GM21576 (cell line): ENCODE results near the gene CELF2.

Experiments
- ATAC-seq: cut with Tn5 transposase; IDR thresholded peaks from one replicate; pipeline ENCODE4 v1.9.1; 2021; ENCODE audit warnings: mild to moderate bottlenecking, moderate library complexity; ENCODE audit not compliant: unreplicated experiment

CELF2 gene

DNA sequence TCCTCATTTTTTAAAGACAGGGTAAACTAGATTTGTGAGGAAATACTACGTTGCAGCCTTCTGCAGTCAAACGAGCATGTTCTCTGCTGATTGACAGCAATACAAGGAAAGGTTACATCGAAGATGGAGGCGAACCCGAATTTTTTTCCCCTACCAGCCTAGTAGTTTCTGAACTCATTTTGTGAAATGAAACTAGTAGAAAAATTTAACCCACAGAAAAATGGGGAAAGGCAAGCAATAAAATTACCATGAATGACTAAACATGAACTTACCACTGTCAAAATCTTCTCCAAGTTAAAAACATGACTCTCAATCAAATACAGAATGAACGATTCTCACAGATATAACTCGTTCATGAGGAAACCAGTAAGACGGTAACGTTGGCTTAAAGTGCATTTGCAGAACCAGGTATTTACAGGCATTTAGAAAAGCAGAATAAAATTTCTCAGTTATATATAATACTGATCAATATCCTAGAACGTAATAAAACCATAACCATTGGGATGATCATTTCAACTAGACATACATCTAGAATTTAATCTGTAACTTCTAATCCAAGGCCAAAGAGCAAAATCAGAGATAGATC lies 73.9 kb downstream of the CELF2 start:
- ATAC-seq, result no peak

GRCh38 chr10:11093771-11094736 lies 76.4 kb downstream of the CELF2 start:
- ATAC-seq, result no peak

- no peak for ATAC-seq
These were observed 77.7 kb downstream of the CELF2 start for GRCh38 chr10:11095374-11095801.

GRCh38 chr10:11096422-11096821 lies 78.8 kb downstream of the CELF2 start:
- ATAC-seq, result no peak

DNA sequence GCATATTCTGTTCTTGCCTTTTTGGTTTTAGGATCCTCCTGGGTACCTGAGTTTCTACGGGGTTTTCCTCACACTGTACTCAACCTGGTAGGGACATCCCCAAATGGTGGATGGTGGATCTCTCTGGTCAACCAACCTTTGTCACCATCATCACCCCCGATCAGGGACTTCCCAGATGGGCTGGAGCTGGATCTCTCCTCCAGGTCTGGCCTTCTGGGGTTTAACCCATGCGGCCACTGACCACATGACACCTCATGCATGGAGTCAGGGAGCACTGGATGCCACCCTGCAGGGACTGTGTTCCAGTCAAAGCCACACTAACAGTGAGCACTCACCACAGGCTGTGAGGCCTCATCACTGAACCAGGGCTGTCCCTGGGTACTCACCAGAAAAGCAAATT lies 80.0 kb downstream of the CELF2 start:
- peak; percentile 69 for ATAC-seq

DNA sequence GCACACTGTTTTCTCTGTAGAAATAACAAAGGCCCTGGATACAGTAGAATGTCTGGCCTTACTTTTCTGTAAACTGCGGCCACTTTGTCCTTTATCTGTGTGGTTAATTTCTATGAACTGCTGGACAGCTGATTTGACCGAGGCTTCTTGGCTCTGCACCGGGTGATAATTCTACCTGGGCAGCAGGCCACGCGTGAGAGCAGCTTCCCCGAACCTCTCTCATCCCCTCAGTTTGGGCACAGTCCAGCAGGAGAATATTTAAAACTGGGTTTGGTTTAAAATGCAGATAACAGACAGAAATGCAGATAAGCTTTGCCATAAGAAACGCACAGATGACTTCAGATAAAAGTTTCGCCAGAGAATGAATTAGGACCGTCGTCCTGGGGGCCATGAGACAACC lies 81.0 kb downstream of the CELF2 start:
- no peak for ATAC-seq

DNA sequence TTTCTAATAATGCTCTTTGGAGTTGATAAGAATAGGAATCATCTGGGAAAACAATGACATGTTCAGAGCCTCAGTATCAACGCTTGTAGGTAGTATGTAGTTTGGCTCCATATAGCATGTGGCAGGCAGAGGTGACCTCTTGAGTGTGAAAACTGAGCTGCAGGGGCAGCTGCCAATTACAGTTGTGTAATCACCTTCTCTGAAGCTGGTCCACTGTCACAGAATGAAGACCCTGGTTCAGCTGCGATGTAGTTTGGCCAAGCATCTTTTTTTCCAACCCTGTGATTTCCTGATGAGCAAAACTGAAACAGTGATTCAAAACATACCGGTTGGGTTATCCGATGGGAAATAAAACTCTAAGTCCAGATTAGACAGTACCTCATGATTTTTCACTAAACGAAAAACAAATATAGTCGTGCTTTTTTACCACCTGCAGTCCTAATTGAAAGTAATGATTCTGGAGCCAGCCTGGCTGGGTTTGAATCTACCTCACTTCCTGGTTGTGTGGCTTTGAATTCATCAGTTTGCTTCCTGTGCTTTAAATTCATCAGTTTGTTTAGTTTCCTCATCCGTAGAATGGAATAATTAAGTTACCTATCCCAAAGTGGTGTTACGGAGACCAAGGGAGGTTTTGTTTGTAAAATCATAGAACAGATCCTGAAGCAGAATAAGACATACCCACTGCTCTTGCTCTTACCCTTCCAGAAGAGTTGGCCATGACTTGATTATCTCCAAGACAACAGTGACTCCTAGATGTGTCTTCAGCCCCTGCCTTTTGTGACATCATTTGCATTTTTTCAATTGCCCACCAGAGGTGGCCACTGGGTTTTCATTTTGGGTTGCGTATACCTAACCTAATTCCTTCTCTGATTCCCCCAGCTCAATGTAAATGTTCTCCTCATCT lies 87.4 kb downstream of the CELF2 start:
- no peak for ATAC-seq

- ATAC-seq, result no peak
These were observed 88.0 kb downstream of the CELF2 start for GRCh38 chr10:11105676-11106004.

- ATAC-seq, result no peak
These were observed 89.1 kb downstream of the CELF2 start for GRCh38 chr10:11106621-11107374.

- ATAC-seq, result no peak
These were observed 90.3 kb downstream of the CELF2 start for GRCh38 chr10:11107948-11108347.

DNA sequence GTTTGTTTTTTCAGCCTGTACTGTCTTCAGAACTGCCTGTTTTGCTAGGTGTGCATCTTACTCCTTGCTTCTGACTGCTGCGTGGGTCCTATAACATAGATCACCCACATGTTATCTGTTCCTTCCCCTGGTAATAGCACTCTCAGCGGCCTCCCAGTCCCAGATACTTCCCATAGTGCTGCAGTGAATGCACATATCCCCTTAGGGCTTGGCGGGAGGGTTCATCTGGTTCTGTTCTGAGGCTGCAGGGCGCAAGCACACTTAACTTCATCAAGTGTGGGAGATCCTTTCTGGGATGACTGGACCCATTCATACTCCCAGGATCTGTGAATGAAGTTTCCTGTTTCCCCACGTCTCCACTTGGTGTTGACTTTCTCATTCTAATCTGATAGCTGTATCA lies 90.7 kb downstream of the CELF2 start:
- no peak for ATAC-seq

GRCh38 chr10:11109590-11109989 lies 91.9 kb downstream of the CELF2 start:
- no peak for ATAC-seq

- no peak for ATAC-seq
These were observed 92.9 kb downstream of the CELF2 start for GRCh38 chr10:11110539-11110938.

- no peak for ATAC-seq
These were observed 93.8 kb downstream of the CELF2 start for GRCh38 chr10:11111490-11111889.

GRCh38 chr10:11112718-11113117 lies 95.0 kb downstream of the CELF2 start:
- no peak for ATAC-seq

DNA sequence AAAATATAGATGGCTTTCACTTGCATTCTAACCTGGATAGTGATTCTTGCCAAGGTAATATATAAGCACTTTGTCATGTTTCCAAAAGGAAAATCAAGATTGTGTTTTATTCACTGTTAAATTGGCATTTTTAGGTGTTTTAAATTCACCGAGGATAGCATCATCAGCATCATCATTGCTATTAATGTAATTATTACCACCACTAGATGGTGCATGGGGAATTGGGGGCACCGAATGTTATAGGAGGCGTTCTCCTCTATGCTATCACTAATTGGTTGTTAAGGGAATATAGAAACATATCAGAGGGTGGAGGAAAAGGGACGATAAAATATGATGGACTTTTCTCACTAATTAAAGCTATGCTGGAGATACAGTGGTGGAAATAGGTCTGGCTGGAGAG lies 95.5 kb downstream of the CELF2 start:
- ATAC-seq, result peak; percentile 83

DNA sequence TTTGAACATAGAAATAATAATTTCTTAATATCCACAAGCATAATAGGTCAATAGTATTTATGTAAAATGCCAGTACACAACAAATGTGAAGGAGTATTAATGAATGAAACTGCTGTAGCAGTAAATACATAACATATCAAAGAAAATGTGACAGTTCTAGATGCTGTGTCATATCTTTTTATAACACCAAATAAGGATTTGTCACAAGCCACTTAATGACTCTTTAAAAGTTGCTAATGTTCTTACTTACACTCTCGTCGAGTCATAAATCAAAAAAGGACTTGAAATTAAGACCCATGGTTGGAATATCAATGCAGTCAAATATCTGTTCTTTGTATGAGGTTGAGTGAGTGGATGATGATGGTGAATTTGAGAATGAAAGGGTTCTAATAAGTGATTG lies 96.6 kb downstream of the CELF2 start:
- no peak for ATAC-seq

DNA sequence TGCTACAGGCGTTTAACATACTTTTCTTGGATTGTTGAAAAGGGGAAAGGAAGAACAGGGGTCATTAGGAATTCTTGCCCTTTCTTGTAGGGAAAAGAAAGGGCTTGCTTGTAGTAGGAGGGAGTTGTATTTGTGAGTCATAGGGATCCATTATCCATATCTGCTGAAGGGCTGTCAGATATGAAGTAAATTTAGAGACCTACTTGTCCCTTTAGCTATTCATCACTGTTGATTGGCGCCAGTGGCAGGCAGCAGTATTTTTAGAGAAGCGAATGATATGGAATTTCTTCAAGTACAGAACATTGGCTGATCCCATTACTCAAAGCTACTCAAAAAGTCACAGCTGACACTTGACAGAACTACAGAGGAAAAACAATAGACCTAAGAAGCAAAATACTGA lies 97.7 kb downstream of the CELF2 start:
- ATAC-seq, result no peak

GRCh38 chr10:11116361-11116760 lies 98.7 kb downstream of the CELF2 start:
- no peak for ATAC-seq

GRCh38 chr10:11116817-11117216 lies 99.1 kb downstream of the CELF2 start:
- ATAC-seq, result no peak

DNA sequence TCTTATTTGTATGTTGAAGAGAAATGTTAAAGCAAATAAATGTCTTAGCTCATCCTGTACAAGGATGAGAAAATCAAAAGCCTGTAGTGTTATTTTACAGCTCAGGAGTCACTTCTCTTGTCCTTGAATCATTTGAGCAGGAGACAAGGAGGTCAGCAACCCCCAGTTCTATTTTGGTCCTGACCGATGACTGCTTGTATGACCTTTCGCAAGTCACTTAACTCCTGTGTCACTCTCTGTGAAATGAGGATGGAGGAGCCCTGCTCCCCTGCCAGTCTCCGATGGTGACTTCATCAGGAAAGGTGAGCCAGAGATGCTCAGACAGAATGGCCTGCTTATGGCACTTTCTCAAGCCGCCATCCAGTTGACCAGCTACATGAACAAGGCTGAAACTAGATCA lies 101.0 kb downstream of the CELF2 start:
- ATAC-seq, result no peak
